ENCODE results near the gene MMEL1.

The MMEL1 gene

DNA sequence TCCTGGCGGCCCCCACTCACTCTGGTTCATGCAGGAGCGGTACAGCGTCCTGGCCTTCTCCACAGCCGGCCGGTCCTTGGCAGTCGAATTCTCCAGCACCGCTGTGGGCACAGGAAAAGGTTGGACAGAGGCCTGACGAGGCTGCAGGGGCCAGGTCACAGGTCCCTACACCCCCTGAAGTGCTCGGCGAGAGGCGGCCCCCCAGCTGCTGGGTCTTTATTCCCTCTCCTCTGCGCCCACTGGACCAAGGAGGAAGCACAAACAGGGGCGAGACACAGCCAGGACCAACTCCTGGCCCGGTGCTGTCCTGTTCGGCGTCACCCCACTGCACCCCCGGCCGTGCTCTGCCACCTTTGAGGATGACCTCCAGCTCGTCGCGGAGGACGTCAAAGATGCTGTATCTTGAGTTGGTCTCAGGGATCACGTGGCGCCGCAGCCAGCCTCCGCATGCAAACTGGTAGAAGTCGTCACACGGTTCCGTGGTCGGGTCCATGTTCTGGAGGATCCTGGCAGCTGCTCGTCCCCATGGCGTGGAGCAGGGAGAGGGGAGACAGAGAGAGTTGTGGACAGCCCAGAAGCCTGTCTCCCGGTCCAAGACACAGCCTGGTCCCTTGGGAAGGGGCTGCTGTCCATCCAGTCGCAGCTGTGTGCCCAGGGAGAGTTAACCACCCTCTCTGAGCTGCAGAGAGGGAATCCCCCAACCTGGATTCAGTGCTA, 23.3 kb downstream of the MMEL1 start:
- H3K4me3 Mint-ChIP-seq, result no peak overlapping the region
- no peak for DNase-seq (ENCODE audit: low spot score in 2 of 2)
- H3K36me3 Mint-ChIP-seq, result peaks cover 2% of the 10 kb centered on the region
- H3K9me3 Mint-ChIP-seq, result peaks cover 4% of the 10 kb centered on the region
- H3K27ac Mint-ChIP-seq, result no peak overlapping the region
- no peak for ATAC-seq (ENCODE audit: low read depth)
- peaks cover 16% of the 10 kb centered on the region for H3K27me3 Mint-ChIP-seq
- H3K4me1 Mint-ChIP-seq, result no peaks in the 10 kb centered on the region

DNA sequence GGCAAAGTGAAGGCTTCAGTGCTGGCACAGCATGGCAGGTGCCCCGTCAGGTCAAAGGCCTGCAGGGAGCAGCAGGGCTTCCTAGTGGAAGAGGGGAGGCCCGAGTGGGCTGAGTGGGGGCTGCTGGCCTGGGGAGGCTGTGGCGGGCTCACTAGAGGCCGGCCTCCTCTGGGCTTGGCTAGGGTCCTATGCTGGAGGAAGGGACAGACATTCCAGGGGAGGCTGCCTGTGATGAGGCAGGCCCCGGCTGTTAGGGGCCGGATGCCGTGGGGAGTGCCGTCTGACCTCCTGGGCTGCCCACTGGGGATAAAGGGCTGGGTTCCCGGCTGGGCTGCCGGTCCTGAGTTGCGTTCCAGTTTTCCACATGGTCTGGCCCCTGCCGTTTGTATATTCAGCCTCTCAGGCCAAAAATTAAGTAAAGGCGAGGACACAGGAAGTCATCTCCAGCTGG, 25.1 kb downstream of the MMEL1 start:
- DNase-seq (ENCODE audit: low spot score in 2 of 2) (no peak), ATAC-seq (ENCODE audit: low read depth) (no peak)
- no peaks in the 10 kb centered on the region for H3K36me3 Mint-ChIP-seq
- no peaks in the 10 kb centered on the region for H3K4me1 Mint-ChIP-seq
- H3K27me3 Mint-ChIP-seq, result peaks cover 10% of the 10 kb centered on the region
- H3K4me3 Mint-ChIP-seq, result no peak overlapping the region
- H3K27ac Mint-ChIP-seq, result no peak overlapping the region
- H3K9me3 Mint-ChIP-seq, result no peaks in the 10 kb centered on the region

GRCh38 chr1:2606881-2607621, 25.8 kb downstream of the MMEL1 start:
- H3K9me3 Mint-ChIP-seq, result no peaks in the 10 kb centered on the region
- H3K27me3 Mint-ChIP-seq, result peaks cover 11% of the 10 kb centered on the region
- no peak overlapping the region for H3K4me3 Mint-ChIP-seq
- ATAC-seq (ENCODE audit: low read depth) (no peak), DNase-seq (ENCODE audit: low spot score in 2 of 2) (no peak)
- no peak overlapping the region for H3K27ac Mint-ChIP-seq
- no peaks in the 10 kb centered on the region for H3K36me3 Mint-ChIP-seq
- no peaks in the 10 kb centered on the region for H3K4me1 Mint-ChIP-seq

DNA sequence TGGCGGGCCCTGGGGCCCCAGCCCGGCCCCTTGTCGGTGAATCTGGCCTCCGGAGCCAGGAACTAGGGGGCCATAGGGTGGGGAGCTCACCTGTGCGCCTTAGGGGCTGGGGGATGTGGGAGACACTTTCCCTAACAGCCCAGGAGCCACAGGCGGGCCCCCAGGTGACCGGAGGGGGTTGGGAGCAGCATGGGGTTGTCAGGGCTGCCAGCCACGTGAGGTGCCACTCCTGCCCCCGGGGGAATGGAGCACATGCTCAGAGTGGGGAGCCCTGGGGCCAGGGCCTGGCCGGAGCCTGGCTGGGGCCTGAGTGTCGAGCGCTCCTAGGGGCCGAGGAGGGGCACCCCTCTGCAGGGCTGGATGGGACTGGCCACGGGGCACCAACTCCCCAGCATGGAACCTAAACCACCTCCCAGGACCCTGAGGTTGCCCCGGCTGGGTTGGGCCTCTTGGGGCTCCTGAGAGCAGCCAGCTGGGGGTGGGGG, 26.4 kb downstream of the MMEL1 start:
- DNase-seq (ENCODE audit: low spot score in 2 of 2), result no peak
- Mint-ChIP-seq H3K4me3 (no peak overlapping the region), H3K27me3 (peaks cover 9% of the 10 kb centered on the region), H3K4me1 (no peaks in the 10 kb centered on the region), H3K9me3 (no peaks in the 10 kb centered on the region), H3K36me3 (no peaks in the 10 kb centered on the region), H3K27ac (no peak overlapping the region)
- ATAC-seq (ENCODE audit: low read depth), result no peak

- Mint-ChIP-seq H3K9me3 (no peaks in the 10 kb centered on the region), H3K27me3 (peaks cover 9% of the 10 kb centered on the region), H3K27ac (no peak overlapping the region), H3K36me3 (no peaks in the 10 kb centered on the region), H3K4me3 (no peak overlapping the region), H3K4me1 (no peaks in the 10 kb centered on the region)
- DNase-seq (ENCODE audit: low spot score in 2 of 2) (no peak), ATAC-seq (ENCODE audit: low read depth) (no peak)
Observed at GRCh38 chr1:2605509-2606395, 27.1 kb downstream of the MMEL1 start.

- ATAC-seq (ENCODE audit: low read depth) (no peak), DNase-seq (ENCODE audit: low spot score in 2 of 2) (no peak)
- H3K4me3 Mint-ChIP-seq, result no peak overlapping the region
- no peaks in the 10 kb centered on the region for H3K36me3 Mint-ChIP-seq
- no peaks in the 10 kb centered on the region for H3K4me1 Mint-ChIP-seq
- H3K9me3 Mint-ChIP-seq, result no peaks in the 10 kb centered on the region
- H3K27ac Mint-ChIP-seq, result no peak overlapping the region
- peaks cover 9% of the 10 kb centered on the region for H3K27me3 Mint-ChIP-seq
Observed at GRCh38 chr1:2604844-2605508, 27.8 kb downstream of the MMEL1 start.

GRCh38 chr1:2604156-2604843, 28.5 kb downstream of the MMEL1 start:
- DNase-seq (ENCODE audit: low spot score in 2 of 2), result no peak
- Mint-ChIP-seq H3K27me3 (peaks cover 9% of the 10 kb centered on the region), H3K36me3 (no peaks in the 10 kb centered on the region), H3K9me3 (no peaks in the 10 kb centered on the region), H3K27ac (no peak overlapping the region), H3K4me3 (no peak overlapping the region), H3K4me1 (no peaks in the 10 kb centered on the region)
- no peak for ATAC-seq (ENCODE audit: low read depth)

DNA sequence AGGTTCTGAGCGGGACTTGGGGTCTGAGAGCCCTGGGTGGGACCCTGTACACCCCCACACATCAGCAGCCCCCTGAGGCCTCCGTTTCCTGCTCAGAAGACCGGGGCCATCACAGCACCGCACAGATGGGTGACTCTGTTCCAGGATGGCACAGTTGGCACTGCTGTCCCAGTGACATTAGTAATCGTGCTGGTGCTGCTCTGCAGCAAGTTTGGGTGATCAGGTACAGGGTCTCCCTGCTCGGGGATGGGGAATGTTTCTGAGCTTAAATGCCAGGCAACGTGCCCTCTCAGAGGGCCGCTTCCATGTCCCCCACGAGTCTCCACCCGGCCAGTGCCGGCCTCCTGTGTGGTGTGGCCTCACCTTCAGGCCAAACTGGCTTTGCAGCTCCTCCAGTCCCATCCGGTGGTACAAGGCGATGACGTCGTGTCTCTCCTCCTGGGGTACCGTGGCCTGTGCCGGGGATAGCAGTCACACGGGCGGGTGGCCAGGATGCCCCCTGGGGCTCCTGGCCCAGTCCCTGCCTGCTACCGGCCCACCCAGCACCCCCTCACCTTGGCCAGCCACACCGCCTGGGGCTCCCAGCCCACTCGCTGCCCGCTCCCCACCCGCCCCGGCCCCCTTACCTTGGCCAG, 29.2 kb downstream of the MMEL1 start:
- Mint-ChIP-seq H3K4me3 (no peak overlapping the region), H3K36me3 (peaks cover under 1% of the 10 kb centered on the region), H3K27ac (no peak overlapping the region), H3K27me3 (peaks cover 10% of the 10 kb centered on the region), H3K9me3 (peaks cover 2% of the 10 kb centered on the region), H3K4me1 (no peaks in the 10 kb centered on the region)
- DNase-seq (ENCODE audit: low spot score in 2 of 2) (no peak), ATAC-seq (ENCODE audit: low read depth) (no peak)

DNA sequence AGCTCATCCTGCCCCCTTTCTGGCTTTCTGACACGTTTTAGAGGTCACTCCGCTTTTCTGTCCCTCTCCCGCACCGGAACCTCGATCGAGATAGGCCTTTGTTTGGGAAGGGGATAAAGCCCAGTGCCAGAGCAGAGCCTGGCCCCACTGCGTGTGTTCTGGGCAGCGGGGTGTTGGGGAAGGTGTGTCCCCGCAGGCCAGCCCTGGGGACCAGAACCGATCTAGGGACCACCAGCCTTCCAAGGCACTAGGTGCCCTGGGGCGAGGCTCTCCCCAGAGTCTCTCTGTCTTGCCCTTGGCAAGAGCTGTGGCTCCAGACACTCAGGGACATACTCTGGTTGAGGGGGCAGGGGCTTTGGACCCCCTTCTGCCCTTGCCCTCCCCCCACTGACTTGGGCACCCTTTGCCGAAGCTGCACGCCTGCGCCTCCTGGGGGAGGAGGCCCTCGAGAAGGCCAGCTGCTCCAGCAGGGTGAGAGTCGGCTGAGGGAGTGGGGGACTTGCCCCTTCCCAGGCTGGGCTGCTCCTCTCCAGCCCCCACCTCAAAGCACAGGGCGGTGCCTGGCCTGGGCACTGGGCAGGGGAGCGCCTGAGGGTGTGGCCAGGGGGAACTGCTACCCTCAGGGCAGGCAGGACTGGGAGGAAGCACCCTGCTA, 29.8 kb downstream of the MMEL1 start:
- no peak for ATAC-seq (ENCODE audit: low read depth)
- H3K4me1 Mint-ChIP-seq, result no peaks in the 10 kb centered on the region
- H3K36me3 Mint-ChIP-seq, result peaks cover 3% of the 10 kb centered on the region
- H3K9me3 Mint-ChIP-seq, result peaks cover 4% of the 10 kb centered on the region
- H3K4me3 Mint-ChIP-seq, result no peak overlapping the region
- no peak overlapping the region for H3K27ac Mint-ChIP-seq
- peaks cover 12% of the 10 kb centered on the region for H3K27me3 Mint-ChIP-seq
- no peak for DNase-seq (ENCODE audit: low spot score in 2 of 2)

GRCh38 chr1:2602311-2602835, 30.4 kb downstream of the MMEL1 start:
- H3K36me3 Mint-ChIP-seq, result peaks cover 3% of the 10 kb centered on the region
- H3K27ac Mint-ChIP-seq, result no peak overlapping the region
- peaks cover 4% of the 10 kb centered on the region for H3K4me1 Mint-ChIP-seq
- ATAC-seq (ENCODE audit: low read depth) (no peak), DNase-seq (ENCODE audit: low spot score in 2 of 2) (no peak)
- peaks cover 15% of the 10 kb centered on the region for H3K27me3 Mint-ChIP-seq
- no peak overlapping the region for H3K4me3 Mint-ChIP-seq
- peaks cover 4% of the 10 kb centered on the region for H3K9me3 Mint-ChIP-seq

- peaks cover 18% of the 10 kb centered on the region for H3K27me3 Mint-ChIP-seq
- no peak overlapping the region for H3K4me3 Mint-ChIP-seq
- no peak for DNase-seq (ENCODE audit: low spot score in 2 of 2)
- no peak overlapping the region for H3K27ac Mint-ChIP-seq
- ATAC-seq (ENCODE audit: low read depth), result no peak
- H3K9me3 Mint-ChIP-seq, result peaks cover 4% of the 10 kb centered on the region
- peaks cover 9% of the 10 kb centered on the region for H3K4me1 Mint-ChIP-seq
- peaks cover 3% of the 10 kb centered on the region for H3K36me3 Mint-ChIP-seq
Observed at GRCh38 chr1:2601721-2602303, 31.0 kb downstream of the MMEL1 start.

- no peak for DNase-seq (ENCODE audit: low spot score in 2 of 2)
- Mint-ChIP-seq H3K4me3 (no peak overlapping the region), H3K27ac (no peak overlapping the region), H3K4me1 (peaks cover 9% of the 10 kb centered on the region), H3K9me3 (peaks cover 4% of the 10 kb centered on the region), H3K36me3 (peaks cover 3% of the 10 kb centered on the region), H3K27me3 (peaks cover 14% of the 10 kb centered on the region)
- no peak for ATAC-seq (ENCODE audit: low read depth)
Observed at GRCh38 chr1:2598329-2598931, 34.4 kb downstream of the MMEL1 start.
